Measurements from ENCODE around the gene TBC1D7. TPM values are rescaled to one million over a fixed set of nuclear protein-coding genes. Genes with fewer than 3 reads are reported as not detected.

Gene TBC1D7
- polyA plus RNA-seq, 4 donors = 10.7 to 23.5 (median 12.8) TPM

- Histone ChIP-seq H3K27ac (ENCODE audit: low read depth in 1 of 3, low read length in 2 of 3) (peak overlapping the region in 2 of 3 donors; percentile 33 to 68), H3K9me3 (ENCODE audit: control insufficient read depth in 2 of 2, insufficient read depth in 1 of 2, low read depth in 1 of 2, low read length in 1 of 2) (peaks cover 0 to 4% of the 10 kb centered on the region in 2 donors), H3K27me3 (ENCODE audit: control insufficient read depth in 3 of 3, insufficient read depth in 3 of 3, low read length in 3 of 3) (peaks cover 0 to 7% (median 0%) of the 10 kb centered on the region in 3 donors), H3K4me3 (ENCODE audit: low read depth in 1 of 3, low read length in 3 of 3) (no peak overlapping the region), H3K36me3 (ENCODE audit: control insufficient read depth in 3 of 3, insufficient read depth in 2 of 3, low read depth in 1 of 3, low read length in 3 of 3) (no peaks in the 10 kb centered on the region), H3K4me1 (ENCODE audit: control insufficient read depth in 3 of 3, insufficient read depth in 2 of 3, low read depth in 1 of 3, low read length in 2 of 3) (peaks cover 0 to 3% (median 0%) of the 10 kb centered on the region in 3 donors)
- 72 to 90% (median 82%) methylated on average over 13 of the region's 13 CpGs for WGBS, 3 donors
- no peak for DNase-seq
- FAIRE-seq = no peak
These were observed 26.1 kb upstream of the TBC1D7 start for GRCh38 chr6:13354331-13355042.

- WGBS, 3 donors = 95 to 96% (median 96%) methylated on average over 9 of the region's 9 CpGs
- Histone ChIP-seq H3K27me3 (ENCODE audit: control insufficient read depth in 3 of 3, insufficient read depth in 3 of 3, low read length in 3 of 3) (peaks cover 0 to 2% (median 0%) of the 10 kb centered on the region in 3 donors), H3K27ac (ENCODE audit: low read depth in 1 of 3, low read length in 2 of 3) (no peak overlapping the region), H3K4me1 (ENCODE audit: control insufficient read depth in 3 of 3, insufficient read depth in 2 of 3, low read depth in 1 of 3, low read length in 2 of 3) (peaks cover 0 to 3% (median 0%) of the 10 kb centered on the region in 3 donors), H3K4me3 (ENCODE audit: low read depth in 1 of 3, low read length in 3 of 3) (no peak overlapping the region), H3K36me3 (ENCODE audit: control insufficient read depth in 3 of 3, insufficient read depth in 2 of 3, low read depth in 1 of 3, low read length in 3 of 3) (no peaks in the 10 kb centered on the region), H3K9me3 (ENCODE audit: control insufficient read depth in 2 of 2, insufficient read depth in 1 of 2, low read depth in 1 of 2, low read length in 1 of 2) (peaks cover 0 to 4% of the 10 kb centered on the region in 2 donors)
- no peak for FAIRE-seq
- no peak for DNase-seq
These were observed 23.8 kb upstream of the TBC1D7 start for GRCh38 chr6:13352165-13352564.

DNA sequence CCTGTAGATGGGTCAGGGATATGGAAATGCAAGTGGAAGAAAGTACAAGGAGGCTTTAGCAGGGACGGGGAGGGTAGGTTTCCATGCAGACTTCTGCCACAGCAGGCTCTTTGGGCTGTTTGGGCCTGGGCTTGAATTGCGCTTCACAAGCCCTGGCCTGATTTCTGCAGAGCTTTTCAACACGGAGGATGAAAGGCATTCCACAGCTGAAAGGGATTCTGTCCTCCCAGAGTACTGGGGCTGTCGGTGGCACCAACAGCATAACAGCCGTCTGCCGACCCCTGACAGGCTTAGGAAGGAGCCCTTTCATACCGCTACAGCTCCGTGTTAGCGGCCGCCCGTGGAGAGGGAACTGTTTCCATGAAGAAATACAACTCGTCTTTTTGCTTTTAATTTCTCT lies 22.9 kb upstream of the TBC1D7 start:
- FAIRE-seq = no peak
- no peak for DNase-seq
- 86 to 89% (median 89%) methylated on average over 12 of the region's 12 CpGs for WGBS, 3 donors
- no peaks in the 10 kb centered on the region for H3K36me3 ChIP-seq (ENCODE audit: control insufficient read depth in 3 of 3, insufficient read depth in 2 of 3, low read depth in 1 of 3, low read length in 3 of 3)
- peaks cover 0 to 2% (median 0%) of the 10 kb centered on the region in 3 donors for H3K27me3 ChIP-seq (ENCODE audit: control insufficient read depth in 3 of 3, insufficient read depth in 3 of 3, low read length in 3 of 3)
- H3K9me3 ChIP-seq (ENCODE audit: control insufficient read depth in 2 of 2, insufficient read depth in 1 of 2, low read depth in 1 of 2, low read length in 1 of 2) = peaks cover 0 to 4% of the 10 kb centered on the region in 2 donors
- peaks cover 0 to 3% (median 0%) of the 10 kb centered on the region in 3 donors for H3K4me1 ChIP-seq (ENCODE audit: control insufficient read depth in 3 of 3, insufficient read depth in 2 of 3, low read depth in 1 of 3, low read length in 2 of 3)
- H3K27ac ChIP-seq (ENCODE audit: low read depth in 1 of 3, low read length in 2 of 3) = no peak overlapping the region
- H3K4me3 ChIP-seq (ENCODE audit: low read depth in 1 of 3, low read length in 3 of 3) = no peak overlapping the region

- H3K4me3 ChIP-seq (ENCODE audit: low read depth in 1 of 3, low read length in 3 of 3) = no peak overlapping the region
- peaks cover 0 to 3% (median 0%) of the 10 kb centered on the region in 3 donors for H3K4me1 ChIP-seq (ENCODE audit: control insufficient read depth in 3 of 3, insufficient read depth in 2 of 3, low read depth in 1 of 3, low read length in 2 of 3)
- peaks cover 0 to 2% (median 0%) of the 10 kb centered on the region in 3 donors for H3K27me3 ChIP-seq (ENCODE audit: control insufficient read depth in 3 of 3, insufficient read depth in 3 of 3, low read length in 3 of 3)
- peaks cover 0 to 4% of the 10 kb centered on the region in 2 donors for H3K9me3 ChIP-seq (ENCODE audit: control insufficient read depth in 2 of 2, insufficient read depth in 1 of 2, low read depth in 1 of 2, low read length in 1 of 2)
- WGBS, 3 donors = 93 to 96% (median 94%) methylated on average over 8 of the region's 8 CpGs
- DNase-seq (no peak), FAIRE-seq (no peak)
- no peak overlapping the region for H3K27ac ChIP-seq (ENCODE audit: low read depth in 1 of 3, low read length in 2 of 3)
- no peaks in the 10 kb centered on the region for H3K36me3 ChIP-seq (ENCODE audit: control insufficient read depth in 3 of 3, insufficient read depth in 2 of 3, low read depth in 1 of 3, low read length in 3 of 3)
These were observed 21.6 kb upstream of the TBC1D7 start for GRCh38 chr6:13349811-13350506.

GRCh38 chr6:13348334-13349113 lies 20.2 kb upstream of the TBC1D7 start:
- Histone ChIP-seq H3K9me3 (ENCODE audit: control insufficient read depth in 2 of 2, insufficient read depth in 1 of 2, low read depth in 1 of 2, low read length in 1 of 2) (peaks cover 0 to 4% of the 10 kb centered on the region in 2 donors), H3K4me3 (ENCODE audit: low read depth in 1 of 3, low read length in 3 of 3) (no peak overlapping the region), H3K27me3 (ENCODE audit: control insufficient read depth in 3 of 3, insufficient read depth in 3 of 3, low read length in 3 of 3) (peaks cover 0 to 2% (median 0%) of the 10 kb centered on the region in 3 donors), H3K36me3 (ENCODE audit: control insufficient read depth in 3 of 3, insufficient read depth in 2 of 3, low read depth in 1 of 3, low read length in 3 of 3) (no peaks in the 10 kb centered on the region), H3K27ac (ENCODE audit: low read depth in 1 of 3, low read length in 2 of 3) (no peak overlapping the region), H3K4me1 (ENCODE audit: control insufficient read depth in 3 of 3, insufficient read depth in 2 of 3, low read depth in 1 of 3, low read length in 2 of 3) (no peaks in the 10 kb centered on the region)
- no peak for DNase-seq
- no peak for FAIRE-seq
- 80 to 87% (median 83%) methylated on average over 8 of the region's 8 CpGs for WGBS, 3 donors

- 81 to 87% (median 85%) methylated on average over 5 of the region's 5 CpGs for WGBS, 3 donors
- H3K9me3 ChIP-seq (ENCODE audit: control insufficient read depth in 2 of 2, insufficient read depth in 1 of 2, low read depth in 1 of 2, low read length in 1 of 2) = peaks cover 0 to 8% of the 10 kb centered on the region in 2 donors
- H3K27me3 ChIP-seq (ENCODE audit: control insufficient read depth in 3 of 3, insufficient read depth in 3 of 3, low read length in 3 of 3) = peaks cover 0 to 1% (median 0%) of the 10 kb centered on the region in 3 donors
- H3K27ac ChIP-seq (ENCODE audit: low read depth in 1 of 3, low read length in 2 of 3) = no peak overlapping the region
- H3K4me3 ChIP-seq (ENCODE audit: low read depth in 1 of 3, low read length in 3 of 3) = no peak overlapping the region
- no peak for DNase-seq
- no peak for FAIRE-seq
- H3K36me3 ChIP-seq (ENCODE audit: control insufficient read depth in 3 of 3, insufficient read depth in 2 of 3, low read depth in 1 of 3, low read length in 3 of 3) = no peaks in the 10 kb centered on the region
- H3K4me1 ChIP-seq (ENCODE audit: control insufficient read depth in 3 of 3, insufficient read depth in 2 of 3, low read depth in 1 of 3, low read length in 2 of 3) = no peaks in the 10 kb centered on the region
These were observed 17.9 kb upstream of the TBC1D7 start for GRCh38 chr6:13346245-13346644.

- Histone ChIP-seq H3K4me3 (ENCODE audit: low read depth in 1 of 3, low read length in 3 of 3) (no peak overlapping the region), H3K27ac (ENCODE audit: low read depth in 1 of 3, low read length in 2 of 3) (no peak overlapping the region), H3K27me3 (ENCODE audit: control insufficient read depth in 3 of 3, insufficient read depth in 3 of 3, low read length in 3 of 3) (peaks cover 0 to 5% (median 0%) of the 10 kb centered on the region in 3 donors), H3K36me3 (ENCODE audit: control insufficient read depth in 3 of 3, insufficient read depth in 2 of 3, low read depth in 1 of 3, low read length in 3 of 3) (no peaks in the 10 kb centered on the region), H3K9me3 (ENCODE audit: control insufficient read depth in 2 of 2, insufficient read depth in 1 of 2, low read depth in 1 of 2, low read length in 1 of 2) (peaks cover 0 to 10% of the 10 kb centered on the region in 2 donors), H3K4me1 (ENCODE audit: control insufficient read depth in 3 of 3, insufficient read depth in 2 of 3, low read depth in 1 of 3, low read length in 2 of 3) (no peaks in the 10 kb centered on the region)
- FAIRE-seq = no peak
- no peak for DNase-seq
- 78 to 92% (median 91%) methylated on average over 5 of the region's 5 CpGs for WGBS, 3 donors
These were observed 14.2 kb upstream of the TBC1D7 start for GRCh38 chr6:13342414-13343019.
